ENCODE data around the gene NGRN. TPM values are rescaled to one million over a fixed set of nuclear protein-coding genes. Genes with fewer than 3 reads are reported as not detected.

The NGRN gene
- total RNA-seq, 1 donor from 2014 or later: 94.0 TPM

GRCh38 chr15:90240856-90241255 is 24.6 kb upstream of the NGRN start:
- no peak for TF ChIP-seq CTCF (IDR thresholded peaks at IDR 0.05)
- Mint-ChIP-seq H3K4me3 (ENCODE audit: unreplicated experiment) (no peak overlapping the region), H3K36me3 (ENCODE audit: low read depth) (peaks cover 3% of the 10 kb centered on the region), H3K9me3 (ENCODE audit: low read depth) (no peaks in the 10 kb centered on the region), H3K27ac (ENCODE audit: unreplicated experiment) (no peak overlapping the region), H3K27me3 (ENCODE audit: low read depth) (no peaks in the 10 kb centered on the region), H3K4me1 (ENCODE audit: low read depth) (no peaks in the 10 kb centered on the region)
- DNase-seq (ENCODE audit: low spot score): no peak

GRCh38 chr15:90241343-90242192 is 23.9 kb upstream of the NGRN start:
- no peak for TF ChIP-seq CTCF (IDR thresholded peaks at IDR 0.05)
- Mint-ChIP-seq H3K27me3 (ENCODE audit: low read depth) (no peaks in the 10 kb centered on the region), H3K4me1 (ENCODE audit: low read depth) (no peaks in the 10 kb centered on the region), H3K27ac (ENCODE audit: unreplicated experiment) (no peak overlapping the region), H3K36me3 (ENCODE audit: low read depth) (peaks cover 2% of the 10 kb centered on the region), H3K9me3 (ENCODE audit: low read depth) (no peaks in the 10 kb centered on the region), H3K4me3 (ENCODE audit: unreplicated experiment) (no peak overlapping the region)
- DNase-seq (ENCODE audit: low spot score): no peak

DNA sequence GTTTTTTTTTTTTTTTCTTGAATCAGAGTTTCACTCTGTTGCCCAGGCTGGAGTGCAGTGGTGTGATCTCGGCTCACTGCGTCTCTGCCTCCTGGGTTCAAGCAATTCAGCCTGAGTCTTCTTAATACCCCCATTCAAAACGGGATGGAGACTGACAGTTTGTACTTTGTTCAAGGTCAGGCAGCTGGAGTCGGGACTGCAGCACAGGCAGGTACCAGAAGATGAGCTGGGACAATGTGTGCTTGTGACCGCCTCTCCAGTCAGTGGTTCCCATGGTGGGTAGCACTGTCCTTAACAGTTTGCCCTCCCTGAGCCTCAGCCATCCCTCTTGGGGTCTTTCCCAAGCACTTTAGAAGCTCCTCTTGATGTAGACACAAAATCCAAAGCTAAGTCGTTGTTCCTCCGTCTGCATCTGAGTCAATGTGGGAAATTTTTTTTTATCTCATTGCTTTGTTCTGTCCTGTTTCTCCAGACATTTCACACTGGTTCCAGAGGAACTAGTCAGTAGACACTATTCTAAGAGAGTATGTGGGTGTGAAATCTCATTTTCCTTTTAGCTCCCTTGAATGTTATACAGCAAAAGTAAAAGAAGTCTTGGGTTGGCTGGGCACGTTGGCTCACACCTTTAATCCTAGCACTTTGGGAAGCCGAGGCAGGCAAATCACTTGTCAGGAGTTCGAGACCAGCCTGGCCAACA is 21.4 kb upstream of the NGRN start:
- Mint-ChIP-seq H3K27ac (ENCODE audit: unreplicated experiment) (no peak overlapping the region), H3K4me3 (ENCODE audit: unreplicated experiment) (no peak overlapping the region), H3K36me3 (ENCODE audit: low read depth) (peaks cover 2% of the 10 kb centered on the region), H3K4me1 (ENCODE audit: low read depth) (no peaks in the 10 kb centered on the region), H3K9me3 (ENCODE audit: low read depth) (no peaks in the 10 kb centered on the region), H3K27me3 (ENCODE audit: low read depth) (no peaks in the 10 kb centered on the region)
- no peak for TF ChIP-seq CTCF (IDR thresholded peaks at IDR 0.05)
- no peak for DNase-seq (ENCODE audit: low spot score)

DNA sequence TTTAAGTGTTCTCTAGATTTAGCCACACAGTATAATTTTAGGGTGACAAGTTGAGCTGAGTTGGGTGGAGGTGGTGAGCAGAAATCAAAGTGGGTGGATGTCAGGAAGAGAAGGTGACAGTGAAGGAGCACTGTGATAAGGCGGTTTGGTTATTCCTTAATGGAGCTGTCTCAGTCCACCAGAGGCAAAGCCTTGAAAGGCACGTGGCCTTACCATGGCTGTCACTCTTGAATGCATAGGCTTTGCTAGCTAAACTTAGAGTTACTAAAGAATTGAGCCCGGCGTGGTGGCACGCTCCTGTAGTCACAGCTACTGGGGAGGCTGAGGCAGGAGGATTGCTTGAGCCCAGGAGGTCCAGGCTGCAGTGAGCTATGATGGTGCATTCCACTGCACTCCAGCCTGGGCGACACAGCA is 16.7 kb upstream of the NGRN start:
- Mint-ChIP-seq H3K4me3 (ENCODE audit: unreplicated experiment) (peak overlapping the region; percentile 74), H3K4me1 (ENCODE audit: low read depth) (peaks cover 2% of the 10 kb centered on the region), H3K27ac (ENCODE audit: unreplicated experiment) (no peak overlapping the region), H3K36me3 (ENCODE audit: low read depth) (no peaks in the 10 kb centered on the region), H3K27me3 (ENCODE audit: low read depth) (no peaks in the 10 kb centered on the region), H3K9me3 (ENCODE audit: low read depth) (no peaks in the 10 kb centered on the region)
- no peak for DNase-seq (ENCODE audit: low spot score)
- TF ChIP-seq CTCF (IDR thresholded peaks at IDR 0.05): no peak

DNA sequence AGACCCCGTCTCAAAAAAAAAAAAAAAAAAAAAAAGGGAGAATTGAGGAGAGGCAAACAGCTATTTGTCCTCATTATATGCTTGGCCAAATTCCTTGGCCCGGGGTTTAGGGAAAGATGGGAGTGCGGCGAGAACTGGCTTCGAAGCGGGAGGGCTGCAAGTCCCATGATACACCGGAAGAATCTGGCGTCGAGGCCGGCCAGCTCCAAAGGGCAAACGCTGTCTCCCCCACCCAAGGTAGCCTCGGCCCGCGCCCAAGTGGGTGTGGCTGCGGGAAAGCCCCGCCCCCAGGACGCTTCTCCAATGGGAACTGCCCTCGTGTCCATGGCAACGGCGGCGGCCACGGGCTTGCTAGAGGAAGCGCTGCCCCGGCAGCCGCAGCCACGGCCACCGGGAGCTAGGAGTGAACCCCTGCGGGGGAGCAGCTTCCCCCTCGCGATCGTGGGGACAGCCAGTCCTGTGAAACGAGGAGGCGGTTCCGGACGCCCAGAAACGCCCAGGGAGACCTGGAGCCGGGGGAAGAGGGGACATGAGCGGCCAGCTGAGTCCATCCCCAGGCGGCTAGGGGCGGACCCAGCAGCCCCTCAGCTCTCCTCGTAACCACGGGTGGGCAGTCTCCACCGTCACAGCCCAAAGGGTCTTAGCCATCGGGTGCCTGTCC is 16.1 kb upstream of the NGRN start, which contains the start of gene TTLL13:
TTLL13 (plus strand) TSS at position 354 of the 661 bp plus-strand sequence. CDS start 1,075 bp downstream, outside the sequence.
- no peaks in the 10 kb centered on the region for H3K27me3 Mint-ChIP-seq (ENCODE audit: low read depth)
- no peaks in the 10 kb centered on the region for H3K36me3 Mint-ChIP-seq (ENCODE audit: low read depth)
- no peaks in the 10 kb centered on the region for H3K9me3 Mint-ChIP-seq (ENCODE audit: low read depth)
- peaks cover 2% of the 10 kb centered on the region for H3K4me1 Mint-ChIP-seq (ENCODE audit: low read depth)
- no peak for TF ChIP-seq CTCF (IDR thresholded peaks at IDR 0.05)
- H3K27ac Mint-ChIP-seq (ENCODE audit: unreplicated experiment): peak within 1 kb of the TSS; percentile 12
- H3K4me3 Mint-ChIP-seq (ENCODE audit: unreplicated experiment): peak within 1 kb of the TSS; percentile 74
- peak; percentile 97 for DNase-seq (ENCODE audit: low spot score)
